Measurements from ENCODE around the gene ANGPTL2. TPM values are rescaled to one million over a fixed set of nuclear protein-coding genes. Genes with fewer than 3 reads are reported as not detected.

Gene ANGPTL2
- total RNA-seq, 1 donor from 2014 or later = 20.6 TPM

- peak; percentile 3 for DNase-seq (ENCODE audit: extremely low spot score, unreplicated experiment)
- no peaks in the 10 kb centered on the region for H3K27me3 Mint-ChIP-seq
- H3K9me3 Mint-ChIP-seq = no peaks in the 10 kb centered on the region
- TF ChIP-seq CTCF (conservative IDR thresholded peaks at IDR 0.05) = no peak
- no peak overlapping the region for H3K4me3 Mint-ChIP-seq
- peaks cover 4% of the 10 kb centered on the region for H3K36me3 Mint-ChIP-seq
- H3K4me1 Mint-ChIP-seq (ENCODE audit: unreplicated experiment) = peaks cover 25% of the 10 kb centered on the region
- no peak overlapping the region for H3K27ac Mint-ChIP-seq
Measured at GRCh38 chr9:127059030-127059429, 63.4 kb downstream of the ANGPTL2 start.

GRCh38 chr9:127058645-127059021 lies 63.8 kb downstream of the ANGPTL2 start:
- Mint-ChIP-seq H3K27me3 (no peaks in the 10 kb centered on the region), H3K9me3 (no peaks in the 10 kb centered on the region), H3K4me1 (ENCODE audit: unreplicated experiment) (peaks cover 29% of the 10 kb centered on the region), H3K27ac (no peak overlapping the region), H3K36me3 (peaks cover 4% of the 10 kb centered on the region), H3K4me3 (no peak overlapping the region)
- DNase-seq (ENCODE audit: extremely low spot score, unreplicated experiment) = peak; percentile 39
- no peak for TF ChIP-seq CTCF (conservative IDR thresholded peaks at IDR 0.05)

GRCh38 chr9:127058011-127058644 lies 64.3 kb downstream of the ANGPTL2 start:
- Mint-ChIP-seq H3K27me3 (no peaks in the 10 kb centered on the region), H3K27ac (peak overlapping the region; percentile 24), H3K36me3 (peaks cover 4% of the 10 kb centered on the region), H3K9me3 (no peaks in the 10 kb centered on the region), H3K4me3 (no peak overlapping the region), H3K4me1 (ENCODE audit: unreplicated experiment) (peaks cover 32% of the 10 kb centered on the region)
- no peak for TF ChIP-seq CTCF (conservative IDR thresholded peaks at IDR 0.05)
- DNase-seq (ENCODE audit: extremely low spot score, unreplicated experiment) = peak; percentile 36

- H3K27ac Mint-ChIP-seq = peak overlapping the region; percentile 32
- no peak overlapping the region for H3K4me3 Mint-ChIP-seq
- peaks cover 1% of the 10 kb centered on the region for H3K36me3 Mint-ChIP-seq
- H3K4me1 Mint-ChIP-seq (ENCODE audit: unreplicated experiment) = peaks cover 32% of the 10 kb centered on the region
- H3K27me3 Mint-ChIP-seq = no peaks in the 10 kb centered on the region
- TF ChIP-seq CTCF (conservative IDR thresholded peaks at IDR 0.05) = no peak
- H3K9me3 Mint-ChIP-seq = no peaks in the 10 kb centered on the region
- peak; percentile 16 for DNase-seq (ENCODE audit: extremely low spot score, unreplicated experiment)
Measured at GRCh38 chr9:127056446-127056845, 66.0 kb downstream of the ANGPTL2 start.

- peak; percentile 43 for DNase-seq (ENCODE audit: extremely low spot score, unreplicated experiment)
- Mint-ChIP-seq H3K27ac (no peak overlapping the region), H3K4me3 (no peak overlapping the region)
Measured at GRCh38 chr9:127055745-127056402, 66.6 kb downstream of the ANGPTL2 start.

More at GRCh38 chr9:127055745-127056402, 66.6 kb downstream of the ANGPTL2 start:
- no peaks in the 10 kb centered on the region for H3K36me3 Mint-ChIP-seq
- H3K27me3 Mint-ChIP-seq = no peaks in the 10 kb centered on the region
- no peaks in the 10 kb centered on the region for H3K9me3 Mint-ChIP-seq
- peaks cover 32% of the 10 kb centered on the region for H3K4me1 Mint-ChIP-seq (ENCODE audit: unreplicated experiment)
- TF ChIP-seq CTCF (conservative IDR thresholded peaks at IDR 0.05) = no peak
